ENCODE results near the gene ADGRA1.

DNA sequence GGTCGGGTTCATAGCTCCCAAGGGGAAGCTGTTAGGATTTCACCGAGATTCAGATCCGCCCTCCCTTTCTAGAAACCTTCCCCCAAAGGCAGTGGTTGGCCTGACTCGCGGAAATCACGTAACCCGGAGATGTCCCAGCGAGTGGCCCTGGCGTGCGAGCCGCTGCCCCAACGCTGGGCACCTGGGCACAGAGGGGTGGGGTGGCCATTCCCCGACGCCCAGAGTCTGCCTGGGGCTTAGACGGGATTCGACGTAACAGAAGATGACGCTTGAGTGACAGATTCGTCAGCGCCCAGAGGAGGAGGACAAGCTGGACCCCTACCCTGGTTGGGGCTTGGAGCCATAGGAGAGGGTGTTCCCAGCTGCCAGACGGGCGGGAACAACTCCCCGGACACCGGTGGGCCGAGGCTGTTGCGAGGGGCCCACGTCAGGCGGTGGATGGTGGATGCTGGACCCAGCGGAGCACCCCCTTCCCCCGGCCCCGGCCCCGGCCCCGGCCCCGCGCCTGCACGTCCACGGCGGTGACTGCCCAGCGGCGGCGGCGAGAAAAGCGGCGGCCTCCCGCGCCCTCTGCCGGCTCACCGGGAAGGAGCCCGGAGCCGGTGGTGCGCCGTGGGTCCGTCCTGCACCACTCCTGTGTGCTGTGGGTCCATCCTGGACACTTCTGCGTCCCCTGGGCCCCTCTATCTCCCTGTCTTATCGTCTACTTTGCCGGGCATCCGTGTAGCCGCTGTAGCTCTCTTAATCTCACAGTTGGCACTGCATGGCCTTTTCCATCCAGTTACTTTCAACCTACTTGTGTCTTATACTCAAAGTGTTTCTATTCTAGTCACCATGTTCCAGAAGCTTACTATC lies 36.9 kb downstream of the ADGRA1 start:
- TF ChIP-seq POLR2A (IDR thresholded peaks at IDR 0.05; ENCODE audit: low read length) (no peak), GATA1 (IDR thresholded peaks at IDR 0.05; ENCODE audit: low read depth, low read length) (no peak)
